GM19395 (cell line): ENCODE results near the gene TCF7.

Source experiments
- ATAC-seq: cut with Tn5 transposase; IDR thresholded peaks from one replicate; pipeline ENCODE4 v1.9.1; 2021; ENCODE audit warnings: mild to moderate bottlenecking, moderate library complexity; ENCODE audit not compliant: unreplicated experiment

The TCF7 gene

DNA sequence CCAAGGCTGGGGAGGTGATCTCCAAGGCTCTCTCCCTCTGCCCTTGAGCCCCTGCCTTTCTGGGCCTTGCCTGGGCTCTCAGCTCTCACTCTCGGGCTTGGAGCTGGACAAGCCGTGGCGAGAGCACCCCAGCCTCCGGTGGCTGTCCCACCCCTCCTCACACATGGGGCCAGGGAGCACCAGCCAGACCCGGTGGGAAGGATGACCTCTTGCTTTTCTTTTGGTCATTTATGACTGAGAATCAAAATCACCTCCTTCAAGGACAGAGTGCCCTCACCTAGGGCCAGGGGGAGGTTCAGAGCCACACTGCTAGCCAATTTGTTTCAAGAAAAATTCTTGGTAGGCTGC is 14.1 kb downstream of the TCF7 start:
- ATAC-seq: no peak

DNA sequence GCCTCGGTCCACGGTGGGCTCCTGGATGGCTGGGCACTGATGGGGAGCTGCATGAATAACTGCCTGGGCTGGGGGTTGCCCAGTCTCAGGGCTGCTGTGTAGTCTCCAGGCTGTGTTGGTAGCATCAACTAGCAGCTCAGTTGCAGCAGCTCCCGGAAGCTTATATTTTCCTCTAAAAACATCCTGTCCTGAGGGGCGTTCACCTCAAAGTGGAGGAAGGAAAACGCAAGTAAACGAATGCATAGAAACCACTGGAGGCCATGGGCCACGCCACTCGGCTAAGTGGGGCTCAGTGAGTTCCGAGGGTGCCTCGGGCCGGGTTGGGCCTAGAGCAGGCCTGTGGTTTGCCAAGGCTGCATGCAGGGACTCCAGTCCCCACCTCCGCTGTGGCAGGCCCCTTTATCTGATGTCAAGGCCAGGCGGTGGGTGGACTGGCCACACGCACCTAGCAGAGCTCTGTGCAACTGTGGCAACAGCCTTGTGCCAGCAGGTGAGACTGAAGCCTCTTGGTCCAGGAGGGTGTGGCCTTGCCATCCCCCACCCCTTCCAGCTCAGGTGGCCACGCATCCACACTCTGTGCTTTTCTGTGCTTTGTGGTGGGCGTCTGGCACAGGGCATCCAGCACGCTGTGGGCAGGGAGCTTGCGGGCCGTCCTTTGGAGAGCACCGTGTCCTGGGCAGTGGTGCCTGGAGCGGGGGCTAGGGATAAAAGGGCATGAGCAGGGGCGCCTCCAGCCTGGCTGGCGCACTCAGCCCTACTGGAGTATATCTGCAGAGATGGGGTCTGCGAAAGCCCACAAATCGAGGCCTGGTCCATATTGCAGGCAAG is 15.1 kb downstream of the TCF7 start:
- ATAC-seq: no peak

DNA sequence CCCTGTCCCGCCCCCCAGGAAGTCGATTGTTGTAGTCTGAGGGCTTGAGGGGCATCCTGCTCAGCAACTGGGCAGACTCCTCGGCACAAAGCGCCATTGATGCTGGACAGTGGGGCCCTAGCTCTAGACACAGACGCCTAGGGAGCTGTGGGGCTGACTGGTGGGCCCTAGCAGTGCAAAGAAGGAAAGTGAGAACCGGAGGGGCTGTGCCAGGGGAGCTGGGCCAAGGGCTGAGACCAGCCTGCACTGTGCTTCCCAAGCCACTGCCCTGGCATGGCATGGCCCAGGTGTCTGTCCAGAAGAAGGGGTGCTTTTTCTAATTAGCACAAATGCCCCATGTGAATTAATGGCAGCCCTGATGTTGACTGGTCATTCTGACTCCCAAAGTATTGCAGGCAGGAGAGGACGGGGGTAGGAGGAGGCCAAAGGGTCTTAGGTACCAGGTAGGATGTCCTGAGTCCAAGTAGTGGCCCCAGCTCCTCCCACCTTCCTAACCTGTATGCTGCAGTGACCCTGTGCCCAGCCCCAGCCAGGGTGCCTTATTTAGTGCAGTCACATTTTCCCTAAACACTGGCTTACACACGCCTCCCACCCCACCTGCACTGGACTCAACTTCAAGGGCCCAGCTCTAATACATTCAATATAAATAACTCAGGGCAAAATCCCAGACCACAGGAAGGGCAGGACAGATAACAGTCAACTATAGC is 15.9 kb downstream of the TCF7 start:
- ATAC-seq: no peak

DNA sequence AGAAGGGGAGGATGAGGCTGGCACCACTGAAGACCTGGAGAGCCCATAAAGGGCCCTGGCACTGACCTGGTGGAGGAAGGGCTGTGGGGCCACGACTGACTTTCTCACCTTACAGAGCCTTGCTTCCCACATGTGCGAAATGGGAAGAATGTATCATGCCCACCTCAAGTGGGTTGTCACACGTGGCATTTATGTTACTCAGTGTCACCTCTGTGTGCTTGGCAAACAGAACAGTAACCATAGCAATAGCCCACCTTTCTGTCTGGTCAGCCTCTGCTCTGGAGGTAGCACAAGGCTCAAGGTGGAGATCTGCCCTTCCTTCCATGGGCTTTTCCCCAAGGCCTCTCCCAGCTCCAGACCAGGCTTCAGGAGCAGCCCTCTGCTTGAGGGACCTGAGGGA is 16.7 kb downstream of the TCF7 start:
- no peak for ATAC-seq

DNA sequence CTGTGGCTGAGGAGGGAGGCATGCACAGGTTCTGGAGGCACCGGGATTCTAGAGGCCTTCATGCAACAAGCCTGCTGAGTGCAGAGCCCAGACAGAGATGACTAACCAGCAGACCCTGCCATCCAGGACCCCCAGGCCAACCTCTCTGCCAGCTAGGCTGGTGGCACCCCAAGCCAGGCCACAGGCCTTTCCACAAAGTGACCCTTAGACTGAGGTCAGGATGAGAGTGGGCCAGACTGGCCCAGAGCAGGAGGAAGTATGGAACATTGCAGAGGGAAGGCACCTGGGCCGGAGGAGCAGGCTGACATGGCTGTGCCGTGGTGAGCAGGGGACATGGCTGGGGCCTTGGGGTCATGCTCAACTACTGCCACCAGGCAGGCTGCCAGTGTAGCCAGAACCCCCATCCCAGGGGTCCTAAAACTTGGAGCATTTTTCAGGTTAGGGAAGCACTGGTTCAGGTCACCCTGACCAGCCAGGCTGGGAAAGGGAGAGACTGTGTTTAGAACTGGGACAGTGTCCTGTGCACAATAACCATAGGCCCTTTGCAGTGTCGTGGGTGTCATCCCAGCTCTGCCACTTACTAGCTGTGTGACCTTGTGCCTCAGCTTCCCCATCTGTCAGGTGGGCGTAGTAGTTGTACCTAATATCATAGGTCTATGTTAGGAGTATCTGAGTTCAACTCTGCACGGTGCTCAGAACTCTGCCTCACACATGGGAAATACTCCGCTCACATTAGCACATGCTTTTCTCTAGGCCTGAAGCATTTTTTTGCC is 17.3 kb downstream of the TCF7 start:
- no peak for ATAC-seq

DNA sequence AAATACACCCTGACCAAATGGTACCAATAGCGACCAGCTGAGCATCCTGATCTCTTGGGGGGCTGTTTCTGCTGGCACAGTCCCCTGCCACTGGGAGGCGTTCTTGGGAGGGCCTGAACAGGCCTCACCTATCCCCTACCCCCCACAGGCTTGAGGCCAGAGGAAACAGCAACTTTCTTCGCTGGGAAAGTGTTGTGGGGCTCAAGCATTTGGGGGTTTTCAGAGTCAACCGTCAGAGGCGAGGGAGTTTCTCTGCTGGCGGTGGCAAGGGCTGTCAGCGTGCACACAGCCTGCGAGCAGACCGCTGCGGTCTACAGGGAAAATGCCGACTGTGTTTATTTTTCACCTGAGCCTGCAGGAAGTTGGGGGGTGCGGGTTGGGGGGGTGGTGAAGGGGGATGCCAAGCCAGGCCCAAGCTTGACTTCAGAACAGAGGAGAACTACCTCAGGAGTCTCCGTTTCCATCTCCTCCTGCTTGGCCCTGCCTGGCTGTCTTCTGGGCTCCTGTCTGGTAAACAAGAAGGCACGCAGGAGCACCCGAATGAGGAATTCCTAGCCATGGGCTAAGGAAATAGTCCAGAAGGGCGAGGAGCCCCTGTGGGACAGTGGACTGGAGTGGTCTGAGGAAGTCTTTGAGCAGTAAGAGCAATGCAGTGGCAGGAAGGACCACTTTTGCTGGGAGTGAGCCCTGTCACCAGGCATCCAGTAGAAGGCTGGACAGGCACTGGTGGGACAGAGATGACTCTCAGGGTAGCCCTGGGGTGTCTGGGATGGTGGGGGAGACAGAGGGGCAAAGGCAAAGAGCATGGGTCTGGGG is 18.1 kb downstream of the TCF7 start:
- peak; percentile 56 for ATAC-seq

DNA sequence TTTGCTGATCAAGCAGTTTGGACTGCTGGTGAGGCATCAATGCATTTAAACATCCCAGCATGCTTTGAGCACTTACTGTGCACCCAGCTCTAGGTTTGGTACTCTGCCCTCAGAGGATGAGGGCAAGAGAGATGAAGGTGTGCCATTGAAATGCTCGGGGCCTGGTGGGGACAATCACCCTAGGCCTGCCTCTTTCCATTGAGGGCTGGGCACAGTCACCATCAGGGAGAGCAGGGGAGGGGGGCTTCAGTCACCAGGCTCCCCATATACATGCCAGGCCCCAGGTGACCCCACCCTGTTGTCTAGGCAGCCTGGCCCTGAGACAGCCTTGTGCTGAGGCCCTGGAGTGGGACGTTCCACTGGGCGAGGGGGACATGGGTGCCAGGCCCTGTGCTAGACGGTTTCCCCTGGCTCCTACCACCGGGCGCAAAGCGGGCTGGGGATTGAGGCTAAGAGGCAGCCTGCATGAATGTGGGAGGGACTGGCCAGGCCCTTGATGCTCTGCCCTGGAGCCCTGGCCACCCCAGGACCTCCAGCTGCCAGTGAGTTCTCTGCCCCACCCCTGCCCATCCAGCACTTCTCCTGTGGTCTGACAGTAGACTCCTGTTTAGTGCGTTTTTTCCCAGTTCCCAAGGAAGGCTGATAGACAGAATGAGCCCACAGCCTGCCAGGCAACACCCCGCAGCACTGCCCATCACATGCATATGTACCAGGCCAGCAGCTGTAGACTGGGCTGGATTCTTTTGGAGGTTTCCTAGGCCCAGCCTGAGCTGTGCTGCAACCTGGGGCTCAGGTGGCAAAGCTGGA is 18.9 kb downstream of the TCF7 start:
- ATAC-seq: no peak

DNA sequence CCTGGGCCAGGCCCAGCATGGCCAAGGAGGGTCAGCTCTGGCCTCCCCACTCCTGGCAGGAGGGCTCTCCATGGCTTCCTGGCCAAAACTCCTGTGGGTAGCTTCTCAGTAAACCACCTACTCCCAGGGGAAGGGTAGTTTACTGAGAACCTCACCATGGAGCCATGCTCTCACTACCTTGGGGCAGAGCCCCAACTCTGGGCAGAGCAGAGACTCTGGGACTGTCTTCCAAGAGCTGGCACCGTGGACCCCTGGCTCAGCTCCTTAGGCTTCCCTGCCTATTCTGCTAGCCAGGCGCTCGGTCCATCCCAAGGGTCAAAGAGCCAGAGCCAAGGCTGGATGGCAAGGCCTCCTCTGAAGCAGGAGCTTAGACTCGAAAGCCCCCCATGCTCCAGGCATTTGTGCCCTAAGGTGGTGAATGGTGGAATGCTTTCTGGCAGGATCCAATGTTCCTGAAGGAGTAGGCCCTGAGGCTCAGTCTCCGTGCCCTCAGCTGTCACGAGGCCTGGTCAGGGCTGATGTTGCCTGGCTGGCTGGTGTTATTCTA is 19.6 kb downstream of the TCF7 start:
- no peak for ATAC-seq

DNA sequence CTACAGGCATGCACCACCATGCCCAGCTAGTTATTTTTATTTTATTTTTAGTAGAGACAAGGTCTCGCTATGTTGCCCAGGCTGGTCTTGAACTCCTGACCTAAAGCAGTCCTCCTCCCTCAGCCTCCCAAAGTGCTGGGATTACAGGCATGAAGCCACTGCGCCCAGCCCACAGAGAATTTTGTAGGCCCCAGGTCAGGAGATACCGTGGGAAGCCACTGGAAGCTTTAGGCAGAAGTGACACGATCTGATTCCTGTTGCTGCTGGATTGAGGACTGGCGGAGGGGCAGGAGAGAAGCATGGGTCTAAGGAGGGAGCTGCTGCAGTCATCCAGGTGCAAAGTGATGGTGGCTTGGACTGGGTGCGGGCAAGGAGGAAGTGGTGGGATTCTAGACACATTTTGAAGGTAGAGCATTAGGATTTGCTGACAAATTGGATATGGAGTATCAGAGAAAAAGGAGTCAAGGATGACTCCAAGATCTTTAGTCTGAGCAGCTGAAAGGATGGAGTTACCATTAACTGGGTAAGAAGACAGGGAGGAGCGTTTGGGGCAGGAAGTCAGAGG is 20.7 kb downstream of the TCF7 start:
- ATAC-seq: no peak

DNA sequence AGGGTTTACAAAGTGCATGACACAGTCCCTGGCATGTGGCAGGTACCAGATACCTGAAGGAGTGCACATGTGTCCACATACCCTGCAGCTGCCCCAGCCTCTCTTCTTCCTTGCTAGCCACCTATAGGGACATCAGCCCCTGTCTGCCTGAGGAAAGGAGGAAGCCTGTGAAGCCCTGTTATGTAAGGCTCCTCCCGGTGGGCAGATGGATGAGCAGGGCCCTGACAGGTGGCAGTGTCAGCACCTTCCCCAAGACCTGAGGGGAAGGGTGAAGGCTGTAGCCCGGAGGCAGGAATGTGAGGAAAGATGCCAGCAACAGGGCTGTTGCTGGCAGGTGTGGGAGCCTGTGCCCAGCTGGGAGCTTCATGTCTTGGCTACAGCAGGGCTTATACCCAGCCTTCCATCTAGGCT is 21.7 kb downstream of the TCF7 start:
- ATAC-seq: no peak

DNA sequence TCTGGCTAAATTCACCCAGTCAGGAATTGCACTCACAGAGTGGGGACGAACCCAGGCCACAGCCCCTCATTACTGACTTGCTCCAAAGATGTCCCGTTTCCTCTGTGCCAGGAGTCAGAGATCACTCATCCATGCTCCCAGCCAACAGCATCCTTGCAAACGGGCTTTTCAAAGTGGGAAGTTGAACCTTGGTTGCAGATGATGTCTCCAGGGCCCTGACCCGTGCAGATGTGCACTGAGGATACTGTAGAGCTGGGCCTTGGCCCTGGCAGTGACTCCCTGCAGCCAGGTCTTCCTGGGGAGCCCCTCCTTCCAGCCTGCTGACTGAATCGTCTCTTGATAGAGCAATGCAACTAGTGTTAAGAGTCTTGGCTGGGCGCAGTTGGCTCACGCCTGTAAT is 22.3 kb downstream of the TCF7 start:
- ATAC-seq: no peak

DNA sequence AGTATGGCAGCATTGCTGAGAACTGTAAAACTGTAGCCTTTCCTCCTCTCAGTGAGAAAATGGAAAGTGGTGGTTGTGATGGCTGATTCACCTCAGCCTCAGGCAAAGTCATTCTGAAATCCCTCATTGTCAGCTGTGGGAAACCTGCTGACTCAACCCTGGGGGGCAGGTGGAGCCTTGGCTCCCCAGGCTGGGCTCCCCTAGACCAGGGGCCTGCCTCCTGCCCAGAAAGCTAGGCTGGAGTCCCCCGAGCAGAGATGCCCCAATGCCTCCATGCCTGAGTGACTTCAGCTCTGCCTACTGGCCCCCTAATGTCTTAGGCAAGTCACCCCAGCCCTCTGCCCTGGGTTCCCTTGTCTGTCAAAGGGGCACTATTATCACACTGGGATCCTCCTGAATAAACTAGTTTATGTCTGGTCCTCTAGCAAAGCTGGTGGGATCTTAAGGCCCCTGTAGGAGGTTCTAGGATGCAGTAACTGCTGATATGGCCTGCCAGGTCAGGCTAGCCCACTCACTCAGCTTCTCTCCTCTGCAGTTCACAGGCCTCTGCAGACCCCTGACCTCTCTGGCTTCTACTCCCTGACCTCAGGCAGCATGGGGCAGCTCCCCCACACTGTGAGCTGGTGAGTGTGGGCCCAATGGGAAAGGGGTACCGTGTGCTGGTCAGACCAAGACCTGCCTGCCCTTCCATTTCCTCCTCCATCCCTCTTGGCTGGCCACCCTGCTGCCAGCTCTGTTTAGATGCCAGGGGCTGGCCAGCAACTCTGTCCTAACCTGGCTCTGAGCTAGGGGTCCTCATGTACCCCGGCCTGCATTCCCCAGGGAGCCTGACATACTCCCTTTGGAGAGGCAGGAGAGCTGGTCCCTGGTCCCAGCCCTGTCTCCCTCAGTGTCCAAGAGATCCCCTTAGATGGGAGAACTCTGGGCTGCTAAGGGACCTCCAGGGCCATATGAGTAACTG is 24.2 kb downstream of the TCF7 start:
- ATAC-seq: peak; percentile 77

DNA sequence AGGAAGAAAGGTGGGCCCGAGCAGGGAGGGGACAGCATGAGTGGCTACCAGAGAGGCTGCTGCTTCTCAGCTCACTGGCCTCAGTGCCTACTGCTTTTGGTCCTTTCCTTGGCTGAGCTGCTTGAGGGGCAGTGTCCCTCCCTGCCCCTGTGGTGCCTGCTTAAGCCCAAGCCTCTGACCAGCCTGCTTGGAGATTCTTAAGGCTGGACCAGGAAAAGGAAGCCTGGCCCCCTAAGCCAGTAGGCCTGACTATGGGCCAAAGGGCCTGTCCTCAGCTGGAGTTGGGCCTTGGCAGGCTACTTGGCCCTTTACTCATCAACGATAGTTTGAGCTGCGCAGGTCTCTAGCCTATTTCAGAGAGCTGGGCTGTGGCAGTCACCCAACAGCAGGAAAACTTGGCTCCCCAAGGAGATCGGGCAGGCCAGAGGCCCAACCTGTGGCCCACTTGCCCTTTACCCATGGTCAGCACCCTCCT is 24.9 kb downstream of the TCF7 start:
- ATAC-seq: no peak

DNA sequence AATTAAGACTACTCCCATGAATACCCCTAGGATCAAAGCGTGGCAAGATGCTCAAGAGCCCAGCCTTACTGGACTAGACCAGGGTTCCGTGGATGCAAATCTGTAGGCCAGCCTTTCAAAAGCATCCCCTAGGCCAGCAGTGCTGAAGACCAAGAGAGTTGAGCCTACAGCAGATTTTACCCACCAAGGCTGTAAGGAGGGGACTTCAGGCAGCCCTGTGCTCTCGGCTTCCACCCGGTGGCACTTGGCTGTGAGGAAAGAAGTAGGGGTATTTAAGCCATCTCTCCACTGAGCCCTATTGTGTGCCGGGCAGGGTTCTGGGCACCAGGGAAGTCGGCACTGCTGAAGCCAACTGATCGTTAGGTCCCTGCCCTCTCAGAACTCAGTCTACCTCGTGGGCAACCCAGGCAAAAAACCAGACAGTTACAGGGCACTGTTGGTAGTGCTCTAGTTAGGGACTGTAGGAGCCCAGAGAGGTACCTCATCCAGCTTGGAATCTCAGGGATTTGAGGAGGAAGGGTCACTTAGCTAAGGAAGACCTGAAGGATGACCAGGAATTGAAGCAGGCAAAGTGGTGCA is 25.5 kb downstream of the TCF7 start:
- ATAC-seq: no peak

DNA sequence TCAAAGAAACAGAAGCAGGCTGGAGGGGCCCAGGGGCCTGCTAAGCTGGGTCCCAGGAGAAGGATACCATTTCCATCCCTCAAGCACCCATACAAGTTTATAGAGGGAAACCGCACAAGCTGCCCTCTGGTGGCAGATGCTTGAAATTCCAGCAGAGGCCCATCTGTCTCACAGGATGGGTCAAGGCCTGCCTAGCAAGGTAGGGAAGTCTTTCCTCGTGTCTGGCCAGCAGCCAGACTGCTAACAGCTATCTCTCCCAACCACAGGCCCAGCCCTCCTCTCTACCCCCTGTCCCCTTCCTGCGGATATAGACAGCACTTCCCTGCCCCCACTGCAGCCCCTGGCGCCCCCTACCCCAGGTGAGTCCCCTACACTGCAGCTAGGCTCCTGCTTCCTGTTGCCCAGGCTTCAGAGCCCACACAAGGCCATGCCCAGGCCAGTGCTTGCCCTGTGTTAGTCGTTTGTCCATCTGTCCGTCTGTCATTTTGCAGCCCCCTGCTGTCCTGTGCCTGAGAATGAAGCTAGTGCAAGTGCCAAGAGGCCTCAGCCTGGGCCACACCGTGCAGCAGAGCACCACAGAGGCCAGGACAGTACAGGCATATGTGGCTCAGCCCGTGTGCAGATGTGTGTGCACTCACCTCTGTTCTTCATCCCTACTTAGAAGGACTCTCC is 26.2 kb downstream of the TCF7 start:
- ATAC-seq: peak; percentile 52

DNA sequence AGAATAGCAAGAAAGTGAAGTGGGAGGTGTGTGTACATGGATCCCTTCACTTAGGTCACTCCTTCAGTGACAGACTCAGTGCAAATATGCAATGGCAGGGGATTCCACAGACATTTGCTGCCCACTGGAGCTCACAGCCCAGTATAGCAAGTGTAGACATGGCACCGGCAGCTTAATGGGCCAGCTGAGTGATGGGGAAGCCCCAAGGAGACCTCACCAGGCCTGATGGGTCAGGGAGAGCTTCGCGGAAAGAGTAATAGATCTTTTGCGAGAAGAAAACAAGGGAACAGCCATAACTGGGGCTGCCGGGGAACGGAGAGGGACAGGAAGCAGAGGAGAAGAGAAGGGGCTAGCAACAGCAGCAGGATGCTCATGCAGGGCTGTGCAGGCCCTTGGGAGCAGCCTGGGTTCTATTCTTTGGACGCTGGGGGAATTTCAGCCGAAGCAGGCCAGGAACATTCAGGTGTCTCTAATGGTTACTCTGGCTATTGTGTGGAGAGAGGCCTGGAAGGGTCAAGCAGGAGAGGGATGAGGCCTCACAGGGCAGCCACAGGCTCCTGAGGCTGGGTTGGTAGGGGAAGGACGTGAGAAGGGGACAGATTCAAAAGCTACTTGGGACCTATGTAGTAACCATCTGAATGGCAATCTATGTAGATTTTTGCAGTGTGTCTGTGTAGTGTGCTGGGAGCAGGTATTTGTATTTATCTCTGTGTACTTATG is 27.0 kb downstream of the TCF7 start:
- no peak for ATAC-seq

DNA sequence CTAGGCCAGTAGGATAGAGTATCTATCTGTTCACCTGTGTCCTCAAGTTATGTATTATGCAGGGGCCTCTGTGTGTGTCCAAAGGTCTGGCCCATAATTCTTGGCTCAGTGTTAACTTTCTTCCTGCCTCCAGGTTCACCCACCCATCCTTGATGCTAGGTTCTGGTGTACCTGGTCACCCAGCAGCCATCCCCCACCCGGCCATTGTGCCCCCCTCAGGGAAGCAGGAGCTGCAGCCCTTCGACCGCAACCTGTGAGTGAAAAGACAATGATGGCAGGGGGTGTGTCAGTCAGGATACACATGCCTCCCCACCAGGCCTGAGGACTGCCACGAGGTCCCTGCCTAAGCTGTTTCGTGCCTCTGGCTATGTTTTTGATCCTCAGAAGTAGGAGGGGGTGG is 27.6 kb downstream of the TCF7 start:
- no peak for ATAC-seq
